ENCODE data around the gene TBC1D2B.
A peak's percentile ranks its signal among the peaks of the same experiment; 100 is the strongest.

Gene TBC1D2B

DNA sequence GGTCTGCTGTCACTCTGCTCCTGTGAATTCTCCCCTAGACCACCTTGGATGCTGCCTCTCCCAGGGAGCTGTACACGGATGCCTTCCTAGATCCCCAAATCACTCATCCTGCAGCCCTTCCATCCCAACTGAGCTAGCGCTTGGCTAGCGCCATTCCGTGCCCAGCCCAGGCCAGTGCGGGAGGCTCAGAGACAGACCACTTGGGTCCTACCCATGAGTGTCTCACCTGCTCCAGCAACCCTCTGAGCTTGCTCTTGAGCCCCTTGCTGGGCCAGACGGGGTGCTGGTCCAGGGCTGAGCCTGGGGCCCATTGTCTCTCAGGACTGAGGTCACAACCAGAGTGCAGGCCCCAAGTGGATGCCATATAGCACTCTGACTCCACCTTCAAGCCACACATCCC, 32.6 kb upstream of the TBC1D2B start:
- DNase-seq (ENCODE audit: low read depth) = no peak
- in situ Hi-C loops (cut with HindIII; ENCODE audit: low sequenced_read_pairs) = no loop called here
- H3K4me3 ChIP-seq (ENCODE audit: low read depth, low read length) = no peak overlapping the region

DNA sequence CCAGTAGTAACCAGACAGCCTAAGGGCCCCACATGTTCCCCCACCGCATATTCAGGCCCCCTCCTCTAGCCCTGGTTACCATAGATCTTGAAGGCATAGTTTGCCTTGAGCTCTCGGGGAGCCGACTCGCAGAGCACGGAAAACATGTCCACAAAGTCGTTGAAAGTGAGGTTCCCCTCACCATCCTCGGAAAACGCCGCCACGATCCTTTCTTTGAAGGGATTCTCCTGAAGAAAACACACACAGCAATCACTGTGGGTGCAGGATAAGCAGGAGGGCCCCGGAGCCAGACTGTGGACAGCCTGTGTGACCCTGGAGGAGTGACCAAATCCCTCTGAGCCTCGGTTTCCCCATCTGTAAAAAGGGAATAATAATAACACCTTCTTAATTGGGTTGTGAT, 31.6 kb upstream of the TBC1D2B start:
- no peak for DNase-seq (ENCODE audit: low read depth)
- H3K4me3 ChIP-seq (ENCODE audit: low read depth, low read length) = no peak overlapping the region
- TF ChIP-seq, protein P1, sequence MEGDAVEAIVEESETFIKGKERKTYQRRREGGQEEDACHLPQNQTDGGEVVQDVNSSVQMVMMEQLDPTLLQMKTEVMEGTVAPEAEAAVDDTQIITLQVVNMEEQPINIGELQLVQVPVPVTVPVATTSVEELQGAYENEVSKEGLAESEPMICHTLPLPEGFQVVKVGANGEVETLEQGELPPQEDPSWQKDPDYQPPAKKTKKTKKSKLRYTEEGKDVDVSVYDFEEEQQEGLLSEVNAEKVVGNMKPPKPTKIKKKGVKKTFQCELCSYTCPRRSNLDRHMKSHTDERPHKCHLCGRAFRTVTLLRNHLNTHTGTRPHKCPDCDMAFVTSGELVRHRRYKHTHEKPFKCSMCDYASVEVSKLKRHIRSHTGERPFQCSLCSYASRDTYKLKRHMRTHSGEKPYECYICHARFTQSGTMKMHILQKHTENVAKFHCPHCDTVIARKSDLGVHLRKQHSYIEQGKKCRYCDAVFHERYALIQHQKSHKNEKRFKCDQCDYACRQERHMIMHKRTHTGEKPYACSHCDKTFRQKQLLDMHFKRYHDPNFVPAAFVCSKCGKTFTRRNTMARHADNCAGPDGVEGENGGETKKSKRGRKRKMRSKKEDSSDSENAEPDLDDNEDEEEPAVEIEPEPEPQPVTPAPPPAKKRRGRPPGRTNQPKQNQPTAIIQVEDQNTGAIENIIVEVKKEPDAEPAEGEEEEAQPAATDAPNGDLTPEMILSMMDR (IDR thresholded peaks at IDR 0.05; ENCODE audit: low read depth, low read length, missing control alignments) = no peak
- in situ Hi-C loops (cut with HindIII; ENCODE audit: low sequenced_read_pairs) = no loop called here

More for the DNA sequence above, 32.6 kb upstream of the TBC1D2B start:
- TF ChIP-seq, protein P1 (IDR thresholded peaks at IDR 0.05; ENCODE audit: low read depth, low read length, missing control alignments) = no peak

DNA sequence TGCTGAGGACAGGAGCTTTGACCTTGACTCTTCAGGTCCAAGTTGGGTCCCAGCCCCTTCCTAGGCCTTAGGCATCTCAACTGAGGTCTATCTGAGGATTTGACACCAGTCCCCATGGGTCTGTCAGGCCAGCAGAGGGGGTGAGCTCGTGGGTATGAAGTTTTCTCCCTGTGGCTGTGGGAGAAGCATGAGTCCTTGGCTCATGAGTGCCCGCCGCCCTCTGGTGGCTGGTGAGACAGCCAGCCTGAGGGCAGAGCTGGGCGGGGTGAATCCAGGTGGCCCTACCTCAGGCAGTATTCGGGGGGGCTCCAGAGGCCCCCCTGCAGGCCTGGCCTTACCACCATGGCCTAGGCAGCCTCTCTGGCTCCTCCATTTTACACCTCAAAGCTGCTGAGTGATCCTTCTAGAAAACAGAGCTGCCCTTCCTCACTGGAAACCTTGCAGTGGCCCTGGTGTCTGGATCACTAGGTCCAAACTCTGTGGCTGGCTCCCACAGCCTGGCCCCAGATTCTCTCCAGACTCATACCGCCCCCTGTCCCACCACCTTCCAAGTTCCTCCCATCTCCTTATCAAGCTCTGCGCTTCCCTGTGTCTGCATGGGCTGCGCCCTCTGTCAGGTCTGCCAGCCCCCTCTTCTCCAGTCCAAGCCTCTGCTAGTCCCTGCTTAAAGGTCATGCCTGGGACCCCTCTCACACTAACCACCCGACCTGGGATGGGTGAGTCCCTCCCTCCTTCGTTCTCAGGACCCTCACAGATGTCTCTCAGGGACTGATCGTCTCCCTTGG, 31.0 kb upstream of the TBC1D2B start:
- in situ Hi-C loops (cut with HindIII; ENCODE audit: low sequenced_read_pairs) = no loop called here
- TF ChIP-seq, protein P1 (IDR thresholded peaks at IDR 0.05; ENCODE audit: low read depth, low read length, missing control alignments) = peak; percentile 91
- no peak overlapping the region for H3K4me3 ChIP-seq (ENCODE audit: low read depth, low read length)
- peak; percentile 68 for DNase-seq (ENCODE audit: low read depth)

DNA sequence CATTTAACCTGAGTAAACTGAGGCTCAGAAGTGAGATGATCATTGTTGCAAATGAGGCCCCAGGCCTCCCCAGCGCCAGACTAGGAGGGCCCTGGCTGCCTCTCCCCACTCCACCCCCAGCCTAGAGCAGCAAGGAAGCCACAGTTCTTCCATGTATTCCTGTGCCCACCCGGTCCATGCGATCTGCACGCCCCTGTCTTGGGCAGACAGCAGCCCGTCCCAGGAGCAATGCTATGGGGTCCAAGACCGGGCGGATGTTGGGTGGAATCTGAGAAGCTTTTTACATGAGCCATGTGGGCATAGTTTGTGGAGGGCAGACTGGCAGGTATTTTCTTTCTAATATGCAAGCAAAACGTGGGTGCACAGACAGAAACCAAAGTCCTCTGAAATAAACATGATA, 30.0 kb upstream of the TBC1D2B start:
- no peak for DNase-seq (ENCODE audit: low read depth)
- no peak overlapping the region for H3K4me3 ChIP-seq (ENCODE audit: low read depth, low read length)
- TF ChIP-seq, protein P1 (IDR thresholded peaks at IDR 0.05; ENCODE audit: low read depth, low read length, missing control alignments) = no peak
- in situ Hi-C loops (cut with HindIII; ENCODE audit: low sequenced_read_pairs) = no loop called here

DNA sequence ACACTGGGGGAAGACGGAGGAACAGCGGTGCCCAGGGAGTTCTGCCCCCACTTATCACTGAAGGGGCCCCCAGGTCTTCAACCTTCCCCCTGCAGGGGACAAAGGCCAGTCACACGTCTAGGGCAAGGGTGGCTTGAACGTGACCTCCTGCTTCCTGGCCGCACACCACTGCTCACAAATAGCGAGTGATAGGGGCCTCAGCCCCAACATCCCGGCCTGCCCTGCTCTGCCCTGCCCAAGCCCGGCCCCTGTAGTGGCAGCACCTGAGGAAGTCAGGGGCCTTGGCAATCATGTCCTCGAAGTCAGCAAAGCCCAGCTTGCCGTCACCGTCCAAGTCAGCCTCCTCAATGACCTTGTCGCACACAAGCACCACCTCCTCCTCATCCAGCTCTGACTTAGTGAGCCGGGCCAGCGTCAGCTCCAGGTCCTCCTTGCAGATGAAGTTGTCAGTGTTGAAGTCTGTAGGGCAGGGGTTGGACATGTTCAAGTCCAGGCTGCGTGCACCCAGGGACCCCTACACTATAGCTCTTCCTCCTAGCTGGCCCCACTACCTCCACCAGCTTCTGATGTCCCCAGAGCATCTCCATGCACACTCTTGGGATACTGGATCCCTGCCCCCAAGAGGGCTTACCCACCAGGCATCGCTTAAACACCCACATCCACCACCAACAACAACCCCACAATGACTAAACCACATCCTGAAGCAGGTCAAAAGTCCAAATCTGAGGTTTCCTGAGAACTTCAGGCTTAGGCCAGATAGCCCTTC, 28.1 kb upstream of the TBC1D2B start:
- in situ Hi-C loops (cut with HindIII; ENCODE audit: low sequenced_read_pairs) = no loop called here
- no peak overlapping the region for H3K4me3 ChIP-seq (ENCODE audit: low read depth, low read length)
- no peak for DNase-seq (ENCODE audit: low read depth)
- TF ChIP-seq, protein P1 (IDR thresholded peaks at IDR 0.05; ENCODE audit: low read depth, low read length, missing control alignments) = no peak

DNA sequence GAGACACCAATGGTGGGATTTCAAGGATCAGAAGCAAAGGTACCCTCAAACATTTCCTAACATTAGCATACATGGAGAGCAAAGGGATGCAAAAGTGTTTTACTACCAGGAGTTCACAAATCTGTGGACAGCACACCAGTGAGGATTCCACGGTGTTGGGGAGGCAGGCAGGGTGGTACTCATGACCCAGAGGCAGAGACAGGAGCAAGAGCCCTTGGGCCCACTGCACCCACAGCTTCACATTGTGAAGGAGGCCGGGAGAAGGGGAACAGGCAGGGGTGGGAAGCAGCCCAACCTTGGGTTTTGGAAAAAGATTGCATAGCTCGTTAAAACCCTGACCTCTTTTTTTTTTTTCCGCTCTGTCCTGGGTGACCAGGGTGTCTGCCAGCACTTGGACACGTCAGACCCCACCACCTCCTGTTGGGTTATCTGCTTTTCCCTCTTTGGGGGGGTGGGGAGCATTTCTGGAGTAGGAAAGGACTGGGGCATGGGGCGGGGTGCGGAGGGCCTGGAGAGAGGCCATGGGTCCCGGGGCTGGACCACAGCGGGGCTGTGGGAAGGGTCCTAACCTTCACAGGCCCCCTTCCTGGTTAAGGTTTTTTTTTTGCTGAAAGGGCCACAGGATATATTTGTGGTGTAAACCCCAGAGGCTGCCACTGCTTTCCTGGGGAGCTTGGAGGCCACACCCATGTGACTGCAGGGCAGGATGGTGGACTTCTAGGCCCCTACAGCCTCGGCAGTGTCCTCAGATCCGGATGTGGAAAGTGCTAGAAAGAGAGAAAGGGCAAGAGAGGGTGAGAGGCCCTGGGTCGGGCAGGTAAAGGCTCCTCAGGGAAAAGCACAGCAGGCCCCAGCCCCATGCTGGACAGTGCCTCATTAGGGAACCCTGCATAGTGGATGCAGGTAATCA, 27.3 kb upstream of the TBC1D2B start:
- no peak overlapping the region for H3K4me3 ChIP-seq (ENCODE audit: low read depth, low read length)
- in situ Hi-C loops (cut with HindIII; ENCODE audit: low sequenced_read_pairs) = no loop called here
- TF ChIP-seq, protein P1 (IDR thresholded peaks at IDR 0.05; ENCODE audit: low read depth, low read length, missing control alignments) = no peak
- DNase-seq (ENCODE audit: low read depth) = no peak
